T1000 (cell line): ENCODE measurements around the gene PNMA6F.
"Not testable (repeated sequence)": the region's sequence is repeated elsewhere in the genome, so short reads cannot be mapped to it uniquely, and the experiment has no call there.

Experiments used
- DNase-seq: peaks from one replicate; lab custom pipeline; 2025; ENCODE audit warnings: mixed read lengths; lab: John Stamatoyannopoulos, UW

The PNMA6F gene

DNA sequence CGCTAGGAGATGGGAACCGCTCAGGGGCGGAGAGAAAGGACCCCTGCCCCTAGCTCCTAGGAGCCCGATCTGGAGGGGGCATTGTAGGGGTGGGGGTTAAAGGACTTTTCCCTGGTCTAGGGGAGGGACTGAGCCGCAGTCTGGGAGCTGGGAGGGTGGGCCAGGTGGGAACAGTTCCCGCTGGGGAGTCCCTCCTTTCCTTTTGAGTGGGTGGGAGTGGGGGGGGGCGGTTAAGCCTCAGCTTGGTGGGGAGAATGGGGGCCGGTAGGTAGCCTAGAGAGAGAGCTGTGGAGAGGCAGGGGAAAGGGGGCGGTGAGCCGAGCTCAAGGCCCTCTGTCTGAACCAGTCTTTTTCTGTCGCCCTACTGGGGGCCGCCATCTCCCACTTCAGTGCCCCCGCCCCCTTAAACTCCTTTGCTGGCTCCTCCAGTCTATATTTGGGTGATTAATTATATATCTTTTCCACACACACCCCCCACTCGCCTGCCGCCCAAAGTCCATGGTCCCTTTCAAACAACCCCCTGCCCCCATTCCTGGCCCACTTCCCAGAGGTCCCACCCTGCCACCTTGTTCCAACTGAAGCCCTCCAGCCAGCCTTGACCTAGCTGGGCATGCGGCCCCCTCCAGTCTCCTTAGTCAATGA lies 13.2 kb upstream of the PNMA6F start:
- no peak for DNase-seq

DNA sequence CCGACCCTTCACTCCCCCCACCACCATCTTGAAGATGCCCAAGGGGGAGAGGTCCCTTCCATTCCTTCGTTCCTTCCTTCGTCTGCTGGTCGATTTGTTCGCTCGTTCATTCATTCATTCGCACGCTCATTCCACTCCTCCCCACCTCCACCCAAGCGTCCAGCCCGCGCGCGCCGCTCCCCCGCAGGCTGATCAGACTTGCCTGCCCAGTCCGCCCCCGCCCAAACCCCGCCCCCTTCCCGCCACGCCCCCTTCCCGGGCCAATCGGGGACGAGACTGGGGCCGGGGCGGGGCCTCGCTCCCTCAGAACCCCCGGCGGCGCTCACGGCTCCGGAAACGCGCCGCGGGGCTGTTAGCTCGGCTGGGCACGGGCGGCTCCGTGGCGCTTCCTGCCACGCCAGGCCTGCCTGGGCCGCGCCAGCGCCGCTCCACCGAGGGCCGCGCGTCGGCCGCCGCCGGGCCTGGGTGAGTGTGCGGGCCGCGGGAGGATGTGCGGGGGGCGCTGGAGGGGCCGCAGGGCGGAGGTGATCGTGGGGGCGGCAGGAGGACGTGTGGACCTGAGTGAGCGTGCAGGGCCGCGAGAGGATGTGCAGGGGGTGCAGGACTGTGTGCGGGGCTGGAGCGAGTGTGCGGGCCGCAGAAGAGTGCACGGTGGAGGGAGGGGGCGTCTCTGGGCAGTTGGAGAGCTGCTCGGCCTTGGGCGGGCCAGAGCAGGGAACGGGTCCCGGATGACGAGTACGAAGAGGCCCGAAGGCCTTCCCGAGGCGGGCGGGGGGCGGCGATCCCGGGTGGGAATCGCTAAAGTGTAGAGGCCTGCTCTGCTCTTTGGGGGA lies 12.5 kb upstream of the PNMA6F start, which contains the start of gene ZNF275:
ZNF275 (plus strand) TSS at position 333 of the 833 bp plus-strand sequence. CDS start 2,527 bp downstream, outside the sequence.
- peak; percentile 57 for DNase-seq

DNA sequence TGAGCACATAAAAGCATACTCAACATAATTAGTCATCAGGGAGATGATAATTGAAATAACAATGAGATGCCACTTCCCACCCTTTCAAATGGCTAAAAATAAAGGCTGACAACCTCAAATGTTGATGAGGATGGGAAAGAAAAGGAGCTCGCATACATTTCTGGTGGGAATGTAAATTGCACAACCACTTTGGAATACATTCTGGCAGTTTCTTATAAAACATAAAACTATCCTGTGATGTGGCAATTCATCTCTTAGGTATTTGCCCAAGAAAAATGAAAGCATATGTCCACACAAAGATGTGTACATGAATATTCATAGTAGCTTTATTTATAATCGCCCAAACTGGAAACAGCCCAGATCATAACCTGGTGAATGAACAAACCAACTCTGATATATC lies 11.7 kb upstream of the PNMA6F start:
- no peak for DNase-seq

DNA sequence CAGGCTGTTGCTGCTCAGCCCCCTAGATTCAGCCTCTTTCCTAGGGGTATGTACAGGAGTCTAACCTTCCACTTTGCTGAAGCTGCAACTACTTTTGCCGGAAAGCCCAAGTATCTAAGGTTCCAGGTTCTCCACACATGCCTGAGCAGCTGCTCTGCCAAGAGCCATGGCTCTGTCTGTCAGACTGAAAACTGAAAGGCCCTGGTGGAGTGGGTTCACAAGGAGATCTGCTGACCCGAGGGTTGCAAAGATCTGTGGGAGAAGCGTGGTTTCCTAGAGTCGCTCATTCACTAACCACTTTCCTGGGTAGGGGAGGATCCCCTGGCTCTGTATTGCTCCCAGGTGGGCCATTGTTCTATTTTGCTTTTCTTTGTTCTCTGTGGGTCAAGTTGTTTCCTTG lies 6.0 kb upstream of the PNMA6F start:
- DNase-seq = no peak

DNA sequence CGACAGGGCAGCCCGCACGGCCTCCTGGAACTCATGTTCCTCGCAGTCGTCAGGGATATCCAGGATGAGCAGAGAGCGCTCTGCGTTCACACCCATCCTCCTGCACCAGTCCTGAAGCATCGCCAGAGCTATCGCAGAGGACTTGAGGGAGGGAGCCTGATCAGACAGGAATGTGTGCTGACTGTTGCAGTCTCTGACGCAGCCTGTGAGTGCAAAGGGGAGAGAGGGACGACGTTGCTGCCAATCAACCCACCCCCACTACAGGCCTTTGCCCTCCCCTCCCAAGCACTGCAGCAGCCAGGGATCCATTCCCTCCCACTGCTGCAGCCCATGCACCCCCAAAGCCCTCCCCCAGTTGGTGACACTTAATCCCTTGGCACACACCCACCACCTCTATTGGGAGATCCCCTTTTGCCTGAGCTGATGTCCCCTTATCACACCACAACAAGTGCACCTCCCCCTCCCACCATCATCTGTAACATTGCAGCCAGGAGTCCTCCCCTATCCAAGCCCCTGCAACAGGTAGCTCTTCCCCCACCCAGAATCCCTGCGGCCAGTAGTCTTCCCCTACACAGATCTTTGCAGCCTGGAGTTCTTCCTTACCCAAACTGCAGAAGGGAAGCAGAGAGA lies 897 bp downstream of the PNMA6F start:
- DNase-seq = no peak

DNA sequence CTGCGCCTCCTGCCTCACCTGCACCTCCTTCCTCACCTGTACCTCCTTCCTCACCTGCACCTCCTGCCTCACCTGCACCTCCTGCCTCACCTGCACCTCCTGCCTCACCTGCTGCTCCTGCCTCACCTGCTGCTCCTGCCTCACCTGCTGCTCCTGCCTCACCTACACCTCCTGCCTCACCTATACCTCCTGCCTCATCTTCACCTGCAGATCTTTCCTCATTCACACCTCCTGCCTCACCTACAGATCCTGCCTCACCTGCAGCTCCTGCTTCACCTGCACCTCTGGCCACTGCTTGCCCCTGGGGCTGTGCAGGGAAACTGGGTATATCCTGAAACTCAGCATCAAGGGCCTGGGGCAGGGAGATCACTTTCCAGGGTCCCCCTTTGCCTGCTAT lies 1.5 kb downstream of the PNMA6F start:
- not testable (repeated sequence) for DNase-seq

DNA sequence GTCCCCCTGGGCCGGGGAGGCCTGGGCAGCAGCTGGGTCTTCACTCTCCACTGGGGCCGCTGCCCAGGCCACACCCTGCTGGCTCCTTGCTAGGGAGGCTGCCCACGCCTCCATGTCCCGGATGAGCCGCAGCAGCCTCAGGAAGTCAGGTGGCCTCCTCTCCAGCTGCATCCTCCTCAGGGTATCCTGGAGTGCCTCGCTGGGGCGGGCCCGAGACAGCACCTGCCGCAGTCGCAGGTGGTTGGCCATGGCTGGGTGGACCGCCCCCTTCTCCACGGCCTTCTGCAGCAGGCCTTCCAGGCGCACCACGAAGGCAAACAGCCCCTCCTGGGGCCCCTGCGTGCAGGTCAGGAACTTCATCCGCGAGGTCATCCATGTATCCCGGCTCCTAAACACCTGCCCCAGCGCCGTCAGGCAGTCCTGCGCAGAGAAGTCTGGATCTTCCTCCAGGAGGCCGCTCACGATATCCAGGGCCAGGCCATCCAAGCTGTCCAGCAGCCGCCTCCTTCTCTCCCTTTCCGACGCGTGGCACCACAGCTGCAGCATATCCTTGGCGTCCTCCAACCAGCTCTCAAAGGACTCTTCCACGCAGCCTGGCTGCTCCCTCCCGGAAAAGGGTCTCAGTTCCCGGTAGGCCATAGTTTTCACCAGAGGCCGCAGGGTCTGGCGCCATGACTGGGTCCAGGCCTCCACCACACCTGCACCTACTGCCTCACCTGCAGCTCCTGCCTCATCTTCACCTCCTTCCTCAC lies 2.1 kb downstream of the PNMA6F start:
- no peak for DNase-seq

DNA sequence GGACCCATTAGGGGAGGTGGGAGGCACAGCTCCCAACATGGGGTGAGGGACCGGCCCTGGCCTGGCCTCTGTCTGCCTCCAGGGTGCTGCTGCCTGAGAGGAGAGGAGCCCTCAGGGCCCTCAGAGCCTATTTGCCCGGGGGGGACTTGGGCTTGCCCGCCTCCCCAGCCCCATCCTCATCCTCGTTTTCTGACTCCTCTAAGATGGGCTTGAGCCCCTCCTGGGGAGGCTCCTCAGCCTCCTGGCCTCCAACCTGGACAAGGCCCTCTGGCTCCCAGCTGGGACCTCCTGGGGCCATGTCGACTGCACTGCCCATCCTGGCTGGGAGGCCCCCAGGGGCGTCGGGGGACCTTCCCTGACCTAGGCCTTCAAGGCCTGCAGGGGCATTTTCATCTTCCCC lies 2.8 kb downstream of the PNMA6F start:
- no peak for DNase-seq

DNA sequence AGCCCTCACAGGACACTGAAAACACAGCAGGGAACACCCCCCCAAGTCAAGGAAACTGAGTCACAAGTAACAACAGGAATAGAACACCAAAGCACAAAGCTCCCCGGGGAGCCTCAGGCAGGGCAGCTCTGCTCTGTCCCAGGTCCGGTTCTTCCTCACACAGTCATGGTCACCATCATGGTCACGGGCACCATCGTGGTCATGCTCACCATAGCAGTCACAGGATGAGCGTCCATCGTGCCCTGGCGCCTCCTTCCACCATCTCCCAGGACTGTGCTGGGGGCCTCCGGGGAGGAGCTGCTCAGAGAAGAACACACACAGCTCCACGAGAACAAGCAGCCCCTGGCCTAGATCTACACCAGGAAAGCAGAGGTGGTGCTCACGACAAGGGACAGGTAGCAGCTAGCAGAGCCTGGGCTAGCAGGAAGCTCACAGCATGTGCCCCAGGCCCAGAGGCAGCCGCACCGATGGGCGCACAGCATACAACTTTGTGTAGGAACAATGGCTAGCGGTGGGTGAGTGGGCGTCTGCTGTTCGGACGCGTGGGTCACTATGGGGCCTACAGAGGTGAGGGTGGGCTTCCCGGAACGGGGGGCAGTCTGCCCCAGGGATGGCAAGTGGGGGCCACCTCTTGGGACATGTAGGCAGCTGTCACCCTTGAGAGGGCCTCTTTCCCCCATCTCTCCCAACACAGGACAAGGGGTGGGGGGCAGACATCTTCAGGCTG lies 3.4 kb downstream of the PNMA6F start:
- no peak for DNase-seq

DNA sequence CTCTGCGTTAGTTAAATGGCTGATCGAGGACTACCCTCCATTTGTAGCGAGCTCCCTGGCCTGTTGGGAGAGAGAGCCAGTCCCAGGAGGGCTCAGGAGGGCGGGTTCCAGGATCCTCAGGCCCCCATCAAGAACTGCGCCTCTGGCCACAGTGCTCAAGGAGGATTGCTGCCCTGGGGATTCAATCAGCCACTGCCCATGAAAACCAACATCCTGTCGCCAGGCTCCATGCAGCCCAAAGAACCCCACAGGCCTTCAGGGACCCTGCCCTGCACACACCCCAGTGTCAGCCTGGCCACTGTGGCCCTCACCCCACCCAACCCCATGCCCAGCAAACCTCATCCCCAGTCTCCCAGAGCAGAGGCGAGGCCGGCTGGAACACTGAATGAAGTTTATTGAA lies 4.3 kb downstream of the PNMA6F start:
- DNase-seq = no peak

DNA sequence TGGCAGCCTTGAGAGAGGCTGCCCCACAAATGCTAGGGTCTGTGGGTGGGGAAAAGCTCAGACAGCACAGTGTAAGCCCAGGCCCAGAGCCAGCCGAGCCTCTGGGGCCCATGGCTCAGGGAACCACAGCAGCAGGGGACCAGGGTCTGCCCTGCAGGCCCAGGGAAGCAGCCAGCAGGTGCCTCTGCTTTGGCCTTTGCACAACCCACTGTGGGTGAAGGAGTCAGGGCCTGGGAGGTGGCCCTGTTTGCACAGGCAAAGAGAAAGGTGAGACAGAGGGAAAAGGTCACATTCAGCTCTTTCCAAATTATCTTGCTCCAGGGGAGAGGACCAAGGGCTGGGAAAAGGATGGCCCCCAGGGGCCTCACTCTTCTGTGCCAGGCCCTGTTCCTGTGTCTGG lies 8.7 kb downstream of the PNMA6F start:
- no peak for DNase-seq

DNA sequence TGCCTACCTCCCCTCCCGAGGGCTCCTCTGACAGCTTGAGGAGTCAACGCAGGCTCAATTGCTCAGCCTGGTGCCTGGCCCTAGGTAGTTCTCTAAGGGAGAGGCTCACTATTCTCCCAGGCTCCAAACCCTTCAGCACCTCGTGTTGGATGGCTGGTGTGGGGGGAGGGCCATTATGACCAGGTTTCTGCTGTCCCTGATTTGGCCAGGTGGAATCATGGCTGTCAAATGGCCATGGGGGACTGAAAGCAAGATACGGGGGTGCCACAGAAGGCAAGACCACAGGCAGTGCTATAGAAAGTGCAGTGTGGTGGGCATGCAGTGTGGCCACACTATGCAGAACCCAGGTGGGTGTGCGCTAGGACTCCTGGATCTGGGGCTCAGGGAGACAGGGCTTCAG lies 9.5 kb downstream of the PNMA6F start:
- no peak for DNase-seq

DNA sequence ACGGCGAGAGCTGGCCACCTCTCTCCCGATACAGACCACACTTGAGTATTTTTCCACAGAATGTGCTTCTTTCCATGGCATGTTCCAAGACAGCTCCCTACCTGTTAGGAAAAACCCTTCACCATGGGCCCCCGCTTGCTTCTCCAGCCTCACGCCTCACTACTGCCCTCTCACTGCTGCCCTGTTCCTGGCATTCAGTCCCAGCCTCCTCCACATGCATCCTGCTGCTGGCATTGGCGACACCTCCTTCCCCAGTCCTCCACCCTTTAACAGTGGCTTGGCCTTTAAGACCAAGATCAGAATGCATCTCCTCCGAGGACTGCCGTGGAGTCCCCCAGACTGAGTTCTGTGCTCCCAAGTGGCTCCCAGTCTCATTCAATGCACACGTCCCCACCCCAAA lies 10.7 kb downstream of the PNMA6F start:
- DNase-seq = no peak

DNA sequence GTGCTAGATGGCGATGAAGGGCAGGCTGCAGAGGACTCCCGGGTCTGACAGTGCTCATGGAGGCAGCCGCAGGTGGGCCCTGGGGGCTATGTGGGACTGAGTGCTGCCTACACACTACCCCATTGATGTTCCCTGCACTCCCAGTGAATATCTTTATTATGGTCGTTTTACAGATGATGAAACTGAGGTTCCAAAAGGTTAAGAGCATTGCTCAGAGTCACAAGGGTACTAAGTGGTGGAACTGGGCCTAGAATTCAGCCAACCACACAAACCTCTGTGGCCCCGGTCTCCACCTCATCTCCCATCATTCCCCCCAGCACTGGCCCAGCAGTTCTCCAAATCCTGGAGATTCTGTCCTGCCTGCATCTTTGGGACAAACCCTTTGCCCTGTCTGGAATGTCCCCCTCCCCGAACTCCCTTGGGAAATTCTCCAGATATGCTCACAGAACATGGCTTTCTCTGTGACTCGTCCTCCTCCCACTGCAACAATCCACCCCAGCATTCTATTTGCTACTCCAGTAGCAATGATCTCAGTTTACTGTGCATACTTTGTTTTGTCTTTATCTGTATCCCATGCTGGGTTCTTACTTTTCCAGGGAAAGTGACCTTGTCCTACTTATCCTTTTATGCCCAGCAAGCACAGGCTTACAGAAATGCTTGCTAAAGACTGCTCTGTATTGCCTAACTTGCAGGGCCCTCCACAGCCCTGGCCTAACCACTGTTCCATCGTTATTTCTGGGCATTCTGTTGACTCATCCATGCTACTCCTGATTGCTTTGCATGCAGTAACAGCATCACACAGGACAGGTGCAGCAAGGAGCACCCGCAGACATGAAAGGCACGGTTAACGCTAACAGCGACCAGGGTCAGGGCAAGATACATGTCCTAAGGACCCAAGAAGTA lies 14.0 kb downstream of the PNMA6F start:
- DNase-seq = no peak

DNA sequence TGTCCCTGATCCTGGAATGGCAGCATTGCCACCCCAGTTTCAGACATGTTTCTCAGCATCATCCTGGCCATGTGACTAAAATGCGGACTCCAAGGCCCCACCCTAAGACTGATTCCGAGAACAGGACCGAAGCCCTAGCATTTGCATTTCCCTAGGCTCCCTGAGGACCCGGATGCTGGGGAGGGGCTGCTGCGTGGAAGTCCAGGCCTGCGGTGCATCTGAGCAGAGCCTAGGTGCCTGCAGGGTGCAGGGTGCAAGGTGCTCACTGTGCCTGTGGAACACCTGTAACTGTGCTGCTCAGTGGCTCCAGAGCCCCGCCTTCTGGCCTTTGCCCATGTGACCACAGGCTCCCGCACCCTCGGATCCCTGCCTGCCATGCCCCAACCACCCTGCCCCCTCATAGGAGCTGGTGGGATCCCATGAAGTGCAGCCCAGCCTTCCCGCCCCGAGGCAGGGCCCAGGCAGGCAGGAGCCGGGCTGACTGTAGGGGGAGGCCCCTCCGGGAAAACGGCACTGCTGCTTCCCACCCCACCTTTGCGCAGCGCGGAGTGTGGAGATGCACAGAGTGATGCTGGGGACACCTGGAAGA lies 14.9 kb downstream of the PNMA6F start:
- DNase-seq = no peak

DNA sequence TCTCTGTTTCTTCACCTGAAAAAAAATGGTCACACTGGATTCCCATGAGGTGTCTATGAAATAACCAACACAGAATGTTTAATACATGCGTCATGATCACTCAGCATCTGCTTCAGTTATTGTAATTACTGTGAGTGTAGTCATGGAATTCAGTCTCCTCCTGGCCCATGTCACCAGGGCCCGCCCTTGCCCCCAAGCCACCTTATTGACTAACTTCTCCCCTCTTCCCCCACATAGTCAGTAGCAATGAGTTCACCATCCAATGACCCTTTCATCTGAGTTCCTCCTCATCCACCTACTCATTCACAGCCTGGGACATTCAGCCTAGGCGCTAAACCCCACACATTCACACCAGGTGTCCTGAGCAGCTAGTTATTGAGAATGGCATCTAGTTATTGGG lies 15.6 kb downstream of the PNMA6F start:
- DNase-seq = no peak

DNA sequence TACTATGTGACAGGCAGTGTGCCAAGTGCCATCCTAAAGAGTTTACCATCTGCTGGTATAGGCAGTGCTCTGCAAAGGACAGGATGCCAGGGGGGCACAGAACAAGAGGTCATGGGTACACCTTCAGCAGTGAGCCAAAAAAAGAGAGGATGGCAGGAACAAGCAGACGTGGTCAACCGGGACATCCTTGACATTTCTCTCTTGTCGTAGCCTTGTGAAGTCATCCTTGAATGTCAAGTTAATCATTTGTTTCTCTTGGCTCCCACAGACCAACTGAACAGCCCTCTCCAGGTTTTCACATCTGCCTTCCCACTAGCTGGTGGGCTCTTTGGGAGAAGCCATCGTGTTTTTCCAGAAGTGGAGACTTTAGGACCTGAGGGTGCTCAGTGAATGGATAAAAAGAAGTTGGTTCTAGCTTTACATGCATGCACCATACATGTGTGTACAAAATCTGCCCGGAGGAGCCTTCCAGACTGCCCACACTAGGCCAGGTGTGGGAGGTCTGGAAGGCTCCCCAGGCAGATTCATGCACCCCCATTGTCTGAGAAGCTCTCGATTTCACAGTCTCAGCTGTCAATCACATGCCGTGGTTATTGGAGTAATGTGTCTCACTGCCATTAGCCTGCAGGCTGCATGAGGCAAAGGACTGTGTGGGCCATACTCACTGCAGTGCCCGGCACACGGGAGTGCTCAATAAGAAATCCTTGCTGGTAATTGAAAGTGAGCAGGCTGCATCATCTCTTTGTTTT lies 16.4 kb downstream of the PNMA6F start:
- no peak for DNase-seq

DNA sequence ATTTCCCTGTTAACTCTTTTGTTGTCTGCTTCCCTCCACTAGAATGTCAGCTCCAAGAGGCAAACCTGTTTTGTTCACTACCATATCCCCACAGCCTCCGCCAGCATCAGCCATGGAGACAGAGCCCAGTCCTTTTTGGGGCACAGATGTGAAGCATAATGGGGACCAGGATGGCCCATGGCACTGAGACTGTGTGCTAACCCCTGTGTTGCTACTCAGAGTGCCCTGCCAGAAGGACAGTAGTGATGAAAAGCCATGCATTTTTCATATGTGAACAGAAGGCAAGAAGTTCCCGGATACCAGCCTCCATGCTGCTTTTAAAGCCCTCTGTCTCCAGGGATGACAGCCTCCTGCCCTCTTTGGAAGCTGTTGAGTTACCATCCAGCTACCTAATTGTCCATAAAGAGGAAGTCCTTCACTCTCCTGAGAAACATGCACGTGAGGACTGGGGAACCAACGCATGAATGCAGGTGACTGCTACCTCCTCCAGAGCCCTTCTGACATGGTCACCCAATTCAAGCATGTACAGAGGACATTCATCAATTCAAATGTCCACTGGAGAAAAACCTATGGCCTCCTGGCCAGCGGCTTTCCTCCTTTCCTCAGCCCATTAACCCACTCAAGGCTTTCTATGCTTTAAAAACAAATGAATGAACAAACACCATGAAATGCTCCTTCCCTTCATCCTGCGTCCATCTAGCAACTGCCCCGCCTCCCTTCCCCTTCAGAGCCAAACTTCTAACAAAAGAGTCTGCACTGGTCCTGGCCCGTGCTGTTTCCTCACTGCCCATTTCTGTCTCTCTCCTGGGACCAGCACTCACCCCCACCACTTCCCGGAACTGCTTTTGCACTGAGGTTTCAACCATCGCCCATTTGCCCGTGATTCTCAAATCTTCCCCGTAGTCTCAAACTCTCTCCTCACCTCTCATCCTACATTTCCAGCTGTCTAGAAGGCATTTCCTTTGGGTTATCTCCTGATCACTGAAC lies 18.0 kb downstream of the PNMA6F start:
- DNase-seq = no peak
